NCI-H1436 treated with DMSO at 0.1 percent for 48 hours (cell line): ENCODE measurements around the gene MELTF.

Experiments used
- DNase-seq: peaks from one replicate; lab custom pipeline; 2025; lab: John Stamatoyannopoulos, UW

MELTF gene

GRCh38 chr3:197008436-197009209 is 21.0 kb downstream of the MELTF start:
- no peak for DNase-seq

- no peak for DNase-seq
Observed at GRCh38 chr3:197007953-197008352, 21.7 kb downstream of the MELTF start.

- no peak for DNase-seq
Observed at GRCh38 chr3:197007296-197007940, 22.2 kb downstream of the MELTF start.

GRCh38 chr3:197006860-197007259 is 22.8 kb downstream of the MELTF start:
- no peak for DNase-seq

DNA sequence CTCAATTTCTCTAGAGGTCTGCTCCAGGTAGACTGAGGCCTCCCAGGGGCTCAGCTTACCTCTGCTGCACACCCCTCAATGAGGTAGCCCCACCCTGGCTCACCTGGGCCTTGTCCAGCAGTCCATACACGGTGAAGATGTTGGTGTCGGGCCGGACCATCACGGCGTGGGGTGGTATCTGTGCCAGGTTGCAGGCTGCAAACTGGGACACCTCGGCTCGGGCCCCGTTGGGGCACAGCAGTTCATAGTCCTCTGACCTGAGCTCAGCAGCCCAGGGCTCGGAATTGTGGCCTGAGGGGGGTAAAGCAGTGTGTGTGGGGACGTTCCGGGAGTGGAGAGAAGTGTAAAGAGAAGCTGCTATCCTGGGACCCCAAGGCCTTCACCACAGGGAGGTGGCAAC is 23.2 kb downstream of the MELTF start:
- DNase-seq = no peak

GRCh38 chr3:197003461-197004385 is 25.9 kb downstream of the MELTF start:
- DNase-seq = no peak

DNA sequence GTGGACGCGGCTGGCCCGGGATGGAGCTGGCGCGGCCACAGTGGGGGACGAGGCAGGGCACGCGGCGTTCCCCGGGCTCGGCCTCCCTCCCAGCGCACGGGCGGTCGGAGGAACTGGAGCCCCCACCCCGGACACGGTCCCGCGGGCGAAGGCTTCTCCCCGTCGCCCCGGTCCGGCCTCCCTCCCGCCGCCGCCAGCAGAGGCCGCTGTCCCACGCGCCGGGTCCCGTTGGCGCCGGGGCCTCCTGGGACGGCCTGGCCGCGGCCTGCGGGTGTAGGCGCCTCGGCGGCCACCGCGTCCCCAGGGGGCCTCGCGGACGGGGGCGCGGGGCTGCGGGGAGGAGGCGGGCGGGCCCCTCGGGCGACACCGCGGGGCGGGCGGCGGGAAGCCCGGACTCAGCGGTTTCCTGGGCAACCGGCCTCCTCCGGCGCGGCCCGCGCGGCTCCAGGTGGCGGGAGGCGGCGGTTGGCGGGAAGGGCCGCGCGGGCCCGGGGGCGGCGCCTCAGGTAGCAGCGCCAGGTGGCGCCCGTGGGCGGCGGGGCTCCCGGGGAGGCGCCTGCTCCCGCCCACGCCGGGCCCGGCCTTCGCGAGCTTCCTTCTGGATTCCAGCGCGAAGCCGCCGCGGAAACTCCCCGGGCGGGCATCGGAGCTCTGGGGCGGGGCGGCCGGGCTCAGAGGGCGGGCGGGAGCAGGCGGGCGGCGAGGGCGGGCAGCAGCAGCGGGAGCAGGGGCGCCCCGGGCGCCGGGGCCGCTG is 26.7 kb downstream of the MELTF start:
- peak; percentile 38 for DNase-seq

DNA sequence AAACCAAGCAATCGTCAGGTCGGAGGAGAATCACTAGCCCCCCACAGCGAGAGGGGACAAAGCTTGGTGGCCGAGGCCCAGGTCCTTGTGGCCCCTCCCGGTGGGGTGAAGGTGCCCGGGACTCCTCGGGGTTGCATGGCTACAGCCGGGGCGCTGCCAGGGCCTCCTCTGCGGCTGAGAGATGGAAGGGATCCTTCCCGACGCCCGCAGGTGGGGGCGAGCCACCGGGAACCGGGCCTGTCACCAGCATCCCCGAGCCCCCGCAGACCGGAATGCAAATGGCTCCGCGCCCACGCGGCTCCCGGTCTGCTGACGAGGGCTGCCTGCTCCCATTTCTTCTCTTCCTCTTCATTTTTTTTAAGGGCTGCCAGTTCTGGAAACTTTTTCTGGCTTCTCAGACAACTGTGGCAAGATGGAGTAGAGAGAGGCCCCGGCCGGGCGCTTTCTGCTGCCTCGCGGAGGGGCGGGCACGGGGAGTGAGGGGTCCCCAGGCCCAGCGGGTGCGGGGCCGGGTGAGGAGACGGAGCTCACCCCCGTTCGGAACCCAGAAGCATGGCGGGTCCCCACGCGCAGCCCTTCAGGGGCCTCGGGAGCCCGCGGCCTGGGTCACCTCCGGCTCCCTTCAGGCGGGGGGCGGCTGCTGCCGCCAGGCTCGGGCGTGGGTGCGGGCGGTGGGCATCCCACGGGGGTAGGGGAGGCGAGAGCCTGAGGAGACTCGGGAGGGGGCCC is 27.5 kb downstream of the MELTF start:
- DNase-seq = no peak

DNA sequence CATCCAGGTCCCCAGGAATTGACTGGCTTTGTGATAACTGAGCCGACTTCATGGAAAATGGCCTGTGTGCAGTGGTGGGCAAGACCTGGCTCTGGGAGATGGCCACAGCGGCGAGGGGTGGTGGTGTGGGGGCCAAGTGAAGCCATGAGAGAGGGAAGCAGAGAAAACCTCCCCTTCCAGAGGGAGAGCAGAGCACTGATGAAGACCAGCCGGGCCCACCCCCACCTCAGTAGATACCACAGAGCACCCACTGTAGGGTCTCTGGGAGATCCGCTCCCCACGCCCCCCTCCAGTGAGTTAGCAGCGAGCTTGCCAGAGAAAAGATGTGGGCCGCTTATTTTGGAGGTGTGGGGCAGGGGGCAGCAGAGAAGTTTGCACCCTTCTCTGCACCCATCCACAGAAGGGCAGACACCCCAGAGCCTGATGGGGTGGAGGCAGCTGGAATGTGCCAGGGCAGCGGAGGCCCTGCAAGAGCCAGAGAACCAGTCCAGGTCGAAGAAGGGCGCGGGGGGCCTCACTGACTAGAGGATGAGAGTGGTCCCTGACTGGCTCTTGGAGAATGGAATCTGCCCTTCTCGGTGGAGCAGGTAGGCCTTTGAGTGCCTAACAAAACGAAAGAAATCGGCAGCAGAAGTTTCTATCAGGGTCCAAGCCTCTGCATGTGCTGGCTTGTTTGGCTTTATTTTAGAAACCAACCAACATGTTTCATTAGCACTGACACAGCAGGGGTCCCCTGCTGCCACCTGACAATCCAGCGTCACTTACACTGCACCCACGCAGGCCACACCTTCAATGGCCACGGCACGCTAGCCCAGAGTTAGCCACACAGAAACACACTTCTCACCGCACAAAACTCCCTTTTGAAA is 28.3 kb downstream of the MELTF start:
- DNase-seq = no peak

GRCh38 chr3:197000211-197000610 is 29.4 kb downstream of the MELTF start:
- no peak for DNase-seq

GRCh38 chr3:196998966-196999760 is 30.5 kb downstream of the MELTF start:
- DNase-seq = no peak

- no peak for DNase-seq
Observed at GRCh38 chr3:196997311-196997710, 32.3 kb downstream of the MELTF start.

DNA sequence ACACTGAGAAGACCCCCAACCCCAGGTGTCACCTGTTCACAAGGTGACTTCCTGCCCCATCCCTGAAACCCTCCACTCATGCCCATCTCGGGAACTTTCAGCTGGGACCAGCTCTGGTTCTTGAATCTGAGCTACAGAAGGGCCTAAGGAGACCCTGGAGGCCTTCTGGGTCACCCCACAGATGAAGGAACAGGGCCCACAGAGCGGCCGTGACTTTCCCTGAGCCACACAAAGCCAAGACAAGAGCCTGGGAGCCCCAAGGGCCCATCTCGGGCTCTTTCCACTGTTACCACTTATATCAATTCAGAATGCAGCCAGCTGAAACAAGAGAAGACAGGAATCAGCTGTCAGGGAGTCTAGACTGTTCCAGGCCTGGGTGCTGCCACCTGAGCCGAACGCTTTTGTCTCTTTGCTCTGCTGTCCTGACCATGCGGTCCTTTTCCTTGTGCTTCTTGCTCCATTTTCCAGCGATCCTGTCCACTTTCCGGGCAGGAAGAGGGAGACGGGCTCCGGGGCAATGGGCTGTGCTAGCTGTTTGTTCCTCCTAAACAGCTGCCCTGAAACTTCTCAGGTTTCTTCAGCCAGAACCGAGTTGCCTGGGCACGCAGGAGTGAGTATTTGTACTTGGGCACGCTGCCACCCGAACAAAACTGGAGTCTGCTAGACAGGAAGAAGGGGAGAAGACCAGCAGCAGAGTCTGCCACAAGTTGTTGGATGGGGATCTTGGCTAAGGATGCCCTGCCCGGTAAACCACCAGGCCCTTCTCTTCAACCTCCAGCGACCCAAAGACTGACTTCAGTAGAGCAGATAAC is 33.0 kb downstream of the MELTF start:
- DNase-seq = peak; percentile 59

DNA sequence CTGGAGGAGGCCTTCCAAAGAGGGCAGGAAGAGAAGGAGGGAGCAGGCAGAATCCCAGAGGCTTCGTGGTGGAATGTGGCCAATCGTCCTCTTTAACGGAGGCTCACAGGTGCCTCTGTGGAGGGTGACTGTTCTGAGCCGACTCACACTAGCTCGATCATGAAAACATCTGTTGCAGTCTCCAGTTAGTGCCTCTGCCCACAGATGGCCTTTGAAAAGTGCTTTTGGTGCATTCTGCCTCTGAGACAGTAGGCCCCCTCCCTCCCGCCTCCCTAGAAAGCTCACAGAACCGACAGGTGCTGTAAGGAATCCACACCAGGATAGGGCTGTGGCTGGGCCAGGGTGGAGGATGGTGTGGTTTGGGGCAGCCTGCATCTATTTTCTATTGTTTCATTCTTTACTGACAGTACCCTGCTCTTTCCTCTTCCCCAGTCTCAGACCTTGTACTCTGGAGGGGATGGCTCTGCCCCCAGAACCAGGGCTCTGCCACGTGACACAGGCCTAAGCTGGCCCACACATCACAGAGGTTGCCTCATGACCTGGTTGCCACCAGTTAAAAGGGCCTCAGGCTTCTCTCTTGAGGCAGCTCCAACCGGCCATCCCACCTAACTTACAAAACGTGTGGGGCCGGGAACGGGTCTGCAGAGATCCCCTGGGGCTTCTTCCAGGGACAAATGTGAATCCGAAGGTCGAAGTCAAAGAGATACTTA is 33.8 kb downstream of the MELTF start:
- no peak for DNase-seq

GRCh38 chr3:196995027-196995426 is 34.6 kb downstream of the MELTF start:
- no peak for DNase-seq

GRCh38 chr3:196994056-196994455 is 35.6 kb downstream of the MELTF start:
- DNase-seq = no peak

- no peak for DNase-seq
Observed at GRCh38 chr3:196992461-196993065, 37.1 kb downstream of the MELTF start.
